ENCODE data around the gene GPD1L.

The GPD1L gene

DNA sequence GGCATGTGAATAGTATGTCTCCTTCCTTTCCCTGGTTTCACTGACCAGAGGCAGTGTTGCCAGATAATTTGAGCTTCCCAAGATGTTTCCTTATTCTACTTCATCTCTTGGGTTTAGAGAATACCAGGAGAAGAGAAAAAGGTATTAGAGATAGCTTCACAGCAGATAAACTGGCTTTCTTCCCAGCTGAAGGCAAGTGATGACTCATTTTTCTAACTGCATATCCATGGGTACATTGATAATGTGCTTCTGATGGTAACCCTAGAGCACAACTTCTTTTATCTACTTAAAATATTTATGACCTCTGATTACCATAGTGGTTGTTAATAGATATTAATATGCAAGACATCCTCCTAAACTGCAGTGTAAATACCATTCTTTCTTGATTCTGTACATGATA is 97.4 kb downstream of the GPD1L start:
- Histone ChIP-seq H3K4me2 (ENCODE audit: low read length) (no peak overlapping the region), H3K4me1 (ENCODE audit: insufficient read depth, low read length, severe bottlenecking) (no peaks in the 10 kb centered on the region), H3K27me3 (ENCODE audit: insufficient read depth, low read length) (0 out of 2 replicates have a peak, but pooled peaks cover 5% of the 10 kb centered on the region), H3K36me3 (ENCODE audit: insufficient read depth, low read length) (no peaks in the 10 kb centered on the region), H3K9me3 (ENCODE audit: low read length) (no peaks in the 10 kb centered on the region), H2AFZ (ENCODE audit: low read length) (no peak overlapping the region), H3K79me2 (ENCODE audit: insufficient read depth, low read length) (no peaks in the 10 kb centered on the region), H3K9ac (ENCODE audit: low read length) (no peak overlapping the region), H3K27ac (ENCODE audit: low read depth, low read length, poor library complexity, severe bottlenecking) (no peak overlapping the region), H3K4me3 (ENCODE audit: low read depth, low read length, poor library complexity, severe bottlenecking) (no peak overlapping the region), H4K20me1 (ENCODE audit: insufficient read depth, low read length) (no peaks in the 10 kb centered on the region), H3F3A (ENCODE audit: insufficient read depth, low read length) (no peaks in the 10 kb centered on the region), H3K9me2 (ENCODE audit: low read depth, low read length) (no peaks in the 10 kb centered on the region)
- TF ChIP-seq EZH2 (IDR thresholded peaks at IDR 0.05; ENCODE audit: borderline replicate concordance, low read length): no peak
- TF ChIP-seq, protein P1, sequence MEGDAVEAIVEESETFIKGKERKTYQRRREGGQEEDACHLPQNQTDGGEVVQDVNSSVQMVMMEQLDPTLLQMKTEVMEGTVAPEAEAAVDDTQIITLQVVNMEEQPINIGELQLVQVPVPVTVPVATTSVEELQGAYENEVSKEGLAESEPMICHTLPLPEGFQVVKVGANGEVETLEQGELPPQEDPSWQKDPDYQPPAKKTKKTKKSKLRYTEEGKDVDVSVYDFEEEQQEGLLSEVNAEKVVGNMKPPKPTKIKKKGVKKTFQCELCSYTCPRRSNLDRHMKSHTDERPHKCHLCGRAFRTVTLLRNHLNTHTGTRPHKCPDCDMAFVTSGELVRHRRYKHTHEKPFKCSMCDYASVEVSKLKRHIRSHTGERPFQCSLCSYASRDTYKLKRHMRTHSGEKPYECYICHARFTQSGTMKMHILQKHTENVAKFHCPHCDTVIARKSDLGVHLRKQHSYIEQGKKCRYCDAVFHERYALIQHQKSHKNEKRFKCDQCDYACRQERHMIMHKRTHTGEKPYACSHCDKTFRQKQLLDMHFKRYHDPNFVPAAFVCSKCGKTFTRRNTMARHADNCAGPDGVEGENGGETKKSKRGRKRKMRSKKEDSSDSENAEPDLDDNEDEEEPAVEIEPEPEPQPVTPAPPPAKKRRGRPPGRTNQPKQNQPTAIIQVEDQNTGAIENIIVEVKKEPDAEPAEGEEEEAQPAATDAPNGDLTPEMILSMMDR (IDR thresholded peaks at IDR 0.05; ENCODE audit: low read length): no peak

DNA sequence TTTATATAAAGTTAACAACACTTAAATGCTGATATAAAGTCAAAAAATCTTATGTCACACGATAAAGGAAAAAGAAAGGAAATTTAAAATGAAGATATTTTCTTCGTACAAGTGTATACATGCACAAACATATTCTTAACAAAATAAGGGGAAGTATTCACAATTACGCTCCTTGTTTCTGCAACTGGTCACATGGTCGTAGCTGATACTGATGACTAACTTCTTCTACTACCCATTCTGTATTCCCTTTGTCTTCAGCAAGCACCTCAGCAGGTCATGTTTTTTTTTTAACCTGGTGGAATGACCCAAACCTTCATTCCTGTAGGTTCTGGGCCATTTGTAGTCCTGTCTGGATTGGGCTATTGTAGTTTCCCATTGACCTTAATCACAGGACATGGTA is 102.0 kb downstream of the GPD1L start:
- H3K4me3 ChIP-seq (ENCODE audit: low read depth, low read length, poor library complexity, severe bottlenecking): no peak overlapping the region
- H3K36me3 ChIP-seq (ENCODE audit: insufficient read depth, low read length): no peaks in the 10 kb centered on the region
- no peaks in the 10 kb centered on the region for H3K27me3 ChIP-seq (ENCODE audit: insufficient read depth, low read length)
- no peak overlapping the region for H3K4me2 ChIP-seq (ENCODE audit: low read length)
- H3K9me2 ChIP-seq (ENCODE audit: low read depth, low read length): no peaks in the 10 kb centered on the region
- no peaks in the 10 kb centered on the region for H3K79me2 ChIP-seq (ENCODE audit: insufficient read depth, low read length)
- no peak overlapping the region for H3K27ac ChIP-seq (ENCODE audit: low read depth, low read length, poor library complexity, severe bottlenecking)
- H2AFZ ChIP-seq (ENCODE audit: low read length): no peak overlapping the region
- H3K9me3 ChIP-seq (ENCODE audit: low read length): no peaks in the 10 kb centered on the region
- H3F3A ChIP-seq (ENCODE audit: insufficient read depth, low read length): no peaks in the 10 kb centered on the region
- no peak overlapping the region for H3K9ac ChIP-seq (ENCODE audit: low read length)
- H3K4me1 ChIP-seq (ENCODE audit: insufficient read depth, low read length, severe bottlenecking): no peaks in the 10 kb centered on the region
- H4K20me1 ChIP-seq (ENCODE audit: insufficient read depth, low read length): no peaks in the 10 kb centered on the region
- TF ChIP-seq, protein P1 (IDR thresholded peaks at IDR 0.05; ENCODE audit: low read length): no peak
- no peak for TF ChIP-seq EZH2 (IDR thresholded peaks at IDR 0.05; ENCODE audit: borderline replicate concordance, low read length)

DNA sequence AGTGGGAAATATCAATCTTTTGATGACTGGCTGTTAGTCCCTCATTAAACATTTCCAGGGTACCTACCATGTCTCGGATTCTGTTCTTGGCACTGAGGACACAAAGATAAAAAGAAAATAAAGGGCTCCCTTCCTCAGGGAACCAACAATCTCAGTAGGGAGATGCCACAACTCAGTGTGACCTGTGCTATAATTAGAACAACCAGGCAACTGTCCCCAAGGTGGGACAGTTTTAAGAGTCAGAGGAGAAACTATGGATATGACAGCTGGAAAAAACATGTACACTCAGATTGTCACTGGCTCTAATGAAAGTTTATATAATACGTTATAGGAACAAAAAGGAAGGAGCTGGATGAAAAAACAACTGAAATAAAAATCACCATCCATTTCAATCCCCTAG is 108.8 kb downstream of the GPD1L start:
- Histone ChIP-seq H4K20me1 (ENCODE audit: insufficient read depth, low read length) (no peaks in the 10 kb centered on the region), H3F3A (ENCODE audit: insufficient read depth, low read length) (no peaks in the 10 kb centered on the region), H3K27me3 (ENCODE audit: insufficient read depth, low read length) (no peaks in the 10 kb centered on the region), H3K4me1 (ENCODE audit: insufficient read depth, low read length, severe bottlenecking) (no peaks in the 10 kb centered on the region), H3K36me3 (ENCODE audit: insufficient read depth, low read length) (no peaks in the 10 kb centered on the region), H3K4me2 (ENCODE audit: low read length) (no peak overlapping the region), H2AFZ (ENCODE audit: low read length) (no peak overlapping the region), H3K9me3 (ENCODE audit: low read length) (no peaks in the 10 kb centered on the region), H3K9me2 (ENCODE audit: low read depth, low read length) (no peaks in the 10 kb centered on the region), H3K4me3 (ENCODE audit: low read depth, low read length, poor library complexity, severe bottlenecking) (no peak overlapping the region), H3K79me2 (ENCODE audit: insufficient read depth, low read length) (no peaks in the 10 kb centered on the region), H3K9ac (ENCODE audit: low read length) (no peak overlapping the region), H3K27ac (ENCODE audit: low read depth, low read length, poor library complexity, severe bottlenecking) (no peak overlapping the region)
- TF ChIP-seq, protein P1 (IDR thresholded peaks at IDR 0.05; ENCODE audit: low read length): no peak
- TF ChIP-seq EZH2 (IDR thresholded peaks at IDR 0.05; ENCODE audit: borderline replicate concordance, low read length): no peak

All from OCI-LY1 (cell line).